ELF-1 (cell line): ENCODE measurements around the gene BEND6.
"Not testable (repeated sequence)": the region's sequence is repeated elsewhere in the genome, so short reads cannot be mapped to it uniquely, and the experiment has no call there.

ENCODE experiments used
- DNase-seq: peaks from one replicate; pipeline ENCODE4 v3.0.0-alpha.2; 2016; ENCODE audit warnings: low read depth, low spot score

BEND6 gene

GRCh38 chr6:57033228-57033627 lies 78.3 kb downstream of the BEND6 start:
- DNase-seq, result no peak

GRCh38 chr6:57035549-57035948 lies 80.6 kb downstream of the BEND6 start:
- no peak for DNase-seq

DNA sequence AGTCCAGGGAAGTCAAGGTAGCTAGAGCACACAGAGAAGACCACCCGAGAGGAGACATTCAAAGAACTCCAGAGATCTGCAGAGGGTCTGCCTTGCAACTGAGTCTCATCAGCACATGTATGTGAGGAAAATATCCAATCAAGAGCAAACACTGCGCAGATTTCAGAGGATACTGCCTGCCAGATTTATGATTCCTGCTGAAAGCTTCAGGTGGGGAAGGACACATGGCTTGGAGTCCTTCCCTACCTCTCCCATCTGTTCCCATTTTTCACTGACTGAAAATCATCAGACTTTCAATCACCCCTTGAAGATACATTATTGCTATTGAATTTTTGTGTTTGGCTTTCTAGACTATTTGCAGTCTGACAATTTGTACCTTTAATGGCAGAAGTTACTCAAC lies 84.0 kb downstream of the BEND6 start:
- no peak for DNase-seq

DNA sequence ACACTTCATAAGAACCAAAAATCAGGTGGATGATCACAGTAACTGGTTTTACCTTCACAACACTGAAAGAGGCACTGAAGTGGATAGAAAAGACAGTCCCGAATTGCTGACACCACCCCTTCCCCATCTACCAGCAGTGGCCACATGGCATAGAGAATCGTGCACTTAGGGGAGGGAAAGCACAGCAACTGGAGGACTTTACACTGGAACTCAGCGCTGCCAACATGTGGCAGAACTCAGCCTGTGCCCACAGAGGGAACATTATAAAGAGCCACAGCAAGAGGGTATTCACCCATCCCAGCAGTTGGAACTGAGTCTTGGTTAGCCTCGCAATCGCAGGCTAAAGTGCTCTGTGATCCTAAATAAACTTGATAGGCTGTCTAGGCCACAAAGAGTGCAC lies 85.1 kb downstream of the BEND6 start:
- no peak for DNase-seq

DNA sequence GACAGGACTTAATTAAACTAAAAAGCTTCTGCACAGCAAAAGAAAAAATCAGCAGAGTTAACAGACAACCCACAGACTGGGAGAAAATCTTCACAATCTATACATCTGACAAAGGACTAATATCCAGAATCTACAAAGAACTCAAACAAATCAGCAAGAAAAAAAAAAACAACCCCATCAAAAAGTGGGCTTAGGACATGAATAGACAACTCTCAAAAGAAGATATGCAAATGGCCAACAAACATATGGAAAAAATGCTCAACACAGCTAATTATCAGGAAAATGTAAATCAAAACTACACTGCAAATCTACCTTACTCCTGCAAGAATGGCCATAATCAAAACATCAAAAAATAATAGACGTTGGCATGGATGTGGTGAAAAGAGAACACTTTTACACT lies 89.2 kb downstream of the BEND6 start:
- DNase-seq, result not testable (repeated sequence)

DNA sequence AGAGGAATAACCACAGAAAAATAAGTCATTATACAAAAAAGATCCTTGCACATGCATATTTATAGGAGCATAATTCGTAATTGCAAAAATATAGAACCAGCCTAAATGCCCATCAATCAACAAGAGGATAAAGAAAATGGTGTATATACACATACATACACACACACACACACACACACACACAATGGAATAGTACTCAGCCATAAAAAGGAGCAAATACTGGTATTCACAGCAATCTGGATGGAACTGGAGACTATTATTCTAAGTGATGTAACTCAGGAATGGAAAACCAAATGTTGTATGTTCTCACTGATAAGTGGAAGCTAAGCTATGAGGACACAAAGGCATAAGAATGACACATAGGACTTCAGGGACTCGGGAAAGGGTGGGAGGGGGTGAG lies 89.7 kb downstream of the BEND6 start:
- DNase-seq, result no peak

DNA sequence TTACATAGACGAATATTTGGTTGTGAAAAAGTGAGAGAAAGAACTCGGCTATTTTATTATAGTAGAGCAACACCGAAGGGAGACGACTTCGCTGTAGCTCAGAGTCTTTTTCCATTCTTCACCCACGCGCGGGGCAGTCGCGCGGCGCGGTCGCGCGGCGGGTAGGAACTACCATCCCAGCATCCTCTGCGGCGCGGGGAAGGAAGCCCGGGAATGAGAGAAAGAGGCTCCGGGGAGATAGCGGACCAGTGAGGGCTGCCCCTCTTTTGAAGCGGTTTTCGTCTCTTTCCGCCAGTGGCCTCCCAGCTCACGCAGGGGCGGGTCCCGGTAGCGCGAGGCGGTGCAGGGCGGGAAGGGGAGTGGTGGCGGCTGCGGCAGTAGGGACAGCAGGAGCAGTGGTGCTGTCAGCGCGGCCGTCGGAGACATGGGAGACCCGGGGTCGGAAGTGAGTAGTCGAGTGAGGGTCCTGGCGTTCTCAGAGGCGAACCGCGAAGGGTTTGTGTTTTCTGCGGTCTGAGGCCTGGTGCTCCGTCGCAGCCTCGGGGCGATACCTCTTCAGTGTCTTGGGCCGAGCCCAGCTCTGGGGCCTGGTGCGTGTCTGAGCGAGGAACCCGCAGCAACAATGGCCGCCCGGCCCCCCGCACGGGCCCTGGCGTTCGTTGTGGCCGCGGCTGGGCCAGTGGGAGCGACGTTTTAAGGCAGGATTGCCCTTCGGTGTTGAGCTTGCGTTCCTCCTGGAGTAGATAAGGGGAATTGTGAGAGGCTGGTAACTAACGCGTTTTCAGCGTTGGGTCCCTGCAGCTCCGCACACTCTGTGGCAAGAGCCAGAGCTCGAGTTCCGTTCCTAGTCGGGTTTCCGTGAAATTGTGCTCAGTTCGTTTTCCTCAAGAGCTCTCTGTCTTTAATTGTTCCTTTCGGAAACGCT lies 91.7 kb downstream of the BEND6 start, which contains the start of gene KIAA1586:
Gene KIAA1586 (plus strand): TSS at position 362 of the 925 bp plus-strand sequence. CDS start 63 bp downstream, at position 425.
- peak; percentile 89 for DNase-seq

- not testable (repeated sequence) for DNase-seq
These were observed 92.3 kb downstream of the BEND6 start for GRCh38 chr6:57047257-57047585.

- not testable (repeated sequence) for DNase-seq
These were observed 93.0 kb downstream of the BEND6 start for GRCh38 chr6:57047859-57048258.

- DNase-seq, result no peak
These were observed 93.7 kb downstream of the BEND6 start for GRCh38 chr6:57048577-57048976.

DNA sequence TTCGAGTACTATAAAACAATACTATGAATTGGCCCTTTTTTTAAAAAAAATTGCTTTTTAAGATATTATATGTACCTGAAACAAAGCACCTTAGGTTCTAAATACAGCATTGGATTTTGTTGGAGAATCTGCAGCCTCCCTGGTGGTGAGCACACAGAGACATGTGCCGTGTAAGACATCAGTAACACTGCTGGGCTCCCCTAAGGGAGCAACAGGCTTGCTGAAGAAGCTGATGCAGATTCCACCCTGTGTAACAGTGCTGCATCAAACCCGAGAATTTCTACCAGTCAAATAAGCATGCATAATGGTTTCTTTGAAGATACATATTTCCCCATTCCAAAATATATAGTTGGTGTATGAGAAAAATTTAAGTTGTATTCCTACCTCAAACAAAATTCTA lies 108.9 kb downstream of the BEND6 start:
- no peak for DNase-seq

- no peak for DNase-seq
These were observed 109.9 kb downstream of the BEND6 start for GRCh38 chr6:57064809-57065208.

DNA sequence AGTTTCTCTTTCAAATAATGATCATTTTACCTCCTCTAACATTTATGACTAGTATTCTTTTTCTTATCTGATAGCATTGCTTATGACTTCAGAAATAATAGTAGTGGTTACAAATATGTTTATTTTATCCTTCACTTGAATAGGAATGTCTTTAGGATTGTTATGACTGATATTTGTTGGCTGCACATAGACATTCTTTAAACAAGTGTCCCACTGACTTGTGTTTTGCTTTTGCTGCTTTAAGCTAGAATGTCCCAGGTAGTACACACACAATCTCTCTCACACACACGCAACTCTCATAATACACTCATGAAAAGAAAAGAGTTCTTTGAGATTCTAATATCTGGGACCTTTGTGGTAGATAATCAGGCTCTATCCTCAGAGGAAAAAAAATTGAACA lies 113.2 kb downstream of the BEND6 start:
- no peak for DNase-seq

DNA sequence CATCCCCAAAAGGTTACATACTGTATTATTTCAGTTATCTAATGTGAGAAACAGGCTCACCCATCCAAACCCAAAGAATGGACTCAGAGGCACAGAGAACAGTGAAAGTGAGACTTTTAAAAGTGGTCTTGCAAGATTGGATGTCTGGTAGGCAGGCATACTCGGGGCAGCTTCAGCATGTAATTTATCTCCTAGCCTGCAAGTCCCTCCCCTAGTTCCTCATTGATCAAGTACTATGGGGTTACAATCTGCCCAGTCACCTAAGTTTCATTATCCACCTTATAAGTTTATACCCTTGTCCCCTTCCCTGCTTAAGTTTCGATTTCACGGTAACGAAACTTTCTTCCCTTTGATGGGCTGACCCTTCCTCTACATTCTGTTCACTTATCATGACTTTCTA lies 114.3 kb downstream of the BEND6 start:
- DNase-seq, result no peak

GRCh38 chr6:57069920-57070331 lies 115.0 kb downstream of the BEND6 start:
- DNase-seq, result peak; percentile 73

- DNase-seq, result no peak
These were observed 117.2 kb downstream of the BEND6 start for GRCh38 chr6:57072108-57072507.

DNA sequence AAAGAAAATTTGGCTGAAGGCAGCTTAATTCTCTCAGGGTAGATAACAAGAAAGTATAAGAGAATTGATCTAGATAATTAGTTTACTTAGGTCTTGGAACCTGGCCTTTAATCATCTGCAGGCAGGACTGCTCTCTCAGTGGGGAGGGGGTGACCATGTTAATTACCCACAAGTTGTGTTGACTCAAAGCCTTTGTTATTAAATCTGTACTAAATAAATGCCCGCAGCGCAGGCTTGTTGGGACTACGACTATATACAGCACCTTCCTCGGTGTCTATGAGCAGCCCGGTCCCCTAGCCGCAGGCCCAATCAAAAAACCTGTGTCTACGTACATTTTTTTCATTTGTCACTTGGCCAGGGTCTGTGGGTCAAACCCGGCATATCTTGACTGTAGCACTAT lies 119.5 kb downstream of the BEND6 start:
- no peak for DNase-seq

DNA sequence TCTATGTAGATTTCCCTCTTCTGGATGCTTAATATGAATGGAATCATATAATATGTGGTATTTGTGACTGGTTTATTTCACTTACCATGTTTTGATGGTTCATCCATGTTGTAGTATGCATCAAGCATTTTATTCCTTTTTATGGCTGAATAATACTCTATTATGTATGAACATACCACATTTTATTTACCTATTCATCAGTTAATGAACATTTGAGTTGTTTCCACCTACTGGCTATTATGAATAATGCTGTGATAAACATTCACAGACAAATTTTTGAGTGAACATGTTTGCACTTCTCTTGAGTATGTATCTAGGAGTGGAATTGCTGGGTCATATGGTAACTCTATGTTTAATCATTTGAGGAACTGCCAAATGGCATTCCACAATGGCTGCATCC lies 120.2 kb downstream of the BEND6 start:
- DNase-seq, result no peak
